Measurements from ENCODE around the gene DIP2C.

DNA sequence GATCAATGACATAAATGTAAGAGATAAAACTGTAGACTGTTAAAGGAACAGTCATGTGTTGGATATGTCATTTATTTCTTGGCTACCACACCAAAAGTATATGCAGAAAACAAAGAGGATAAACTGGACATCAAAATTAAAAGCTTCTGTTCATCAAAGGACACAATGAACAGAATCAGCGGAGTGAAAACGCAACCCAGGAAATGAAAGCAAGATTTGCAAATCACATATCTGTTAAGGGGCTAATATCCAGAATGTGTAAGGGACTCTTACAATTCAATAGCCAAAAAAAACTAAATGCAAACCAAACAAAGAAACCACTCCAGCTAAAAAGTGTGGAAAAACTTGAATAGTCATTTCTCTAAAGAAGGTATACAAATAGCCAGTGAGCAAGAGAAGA, 390.0 kb downstream of the DIP2C start:
- no peak for TF ChIP-seq POLR2A (IDR thresholded peaks at IDR 0.05)
- TF ChIP-seq CTCF (IDR thresholded peaks at IDR 0.05), result no peak
